Fibroblast of lung (primary cell): ENCODE data around the gene NR0B2. TPM values are rescaled to one million over a fixed set of nuclear protein-coding genes. Genes with fewer than 3 reads are reported as not detected.
"Not testable (repeated sequence)": the region's sequence is repeated elsewhere in the genome, so short reads cannot be mapped to it uniquely, and the experiment has no call there.

Experiments
- DNase-seq, 2 donors: peaks; one replicate each; pipeline versions ENCODE4 v3.0.0 to v3.0.0-alpha.2; 2010; ENCODE audit warnings: low read depth in 2 of 2
- H2AFZ ChIP-seq: 2 replicates; pipeline ENCODE4 v1.5.1; 2012; ENCODE audit warnings: low read length, control low read depth, inconsistent platforms
- H3K27ac ChIP-seq: 2 replicates; pipeline ENCODE4 v1.5.1; 2011; ENCODE audit warnings: low read length, control low read depth; ENCODE audit not compliant: insufficient read depth
- H3K27me3 ChIP-seq: 2 replicates; pipeline ENCODE4 v1.5.1; 2011; ENCODE audit warnings: mild to moderate bottlenecking, low read length; ENCODE audit not compliant: control insufficient read depth, insufficient read depth
- H3K36me3 ChIP-seq: 2 replicates; pipeline ENCODE4 v1.5.1; 2011; ENCODE audit warnings: low read length; ENCODE audit not compliant: control insufficient read depth, insufficient read depth
- H3K4me1 ChIP-seq: 2 replicates; pipeline ENCODE4 v1.5.1; 2011; ENCODE audit warnings: low read length; ENCODE audit not compliant: control insufficient read depth, insufficient read depth; ENCODE audit errors: extremely low read depth
- H3K4me2 ChIP-seq: 2 replicates; pipeline ENCODE4 v1.5.1; 2011; ENCODE audit warnings: low read length, control low read depth; ENCODE audit not compliant: insufficient read depth; ENCODE audit errors: extremely low read depth
- H3K4me3 ChIP-seq, 4 experiments: fragments of 200-600 bp in 1 of 4; sonication (generic) in 1 of 4; replicated peaks in 1 of 4; 2 replicates each; pipeline ENCODE4 v1.5.1; 2011 to 2016; ENCODE audit warnings: low read length in 4 of 4, low read depth in 3 of 4, mild to moderate bottlenecking in 3 of 4, control low read depth in 2 of 4, inconsistent platforms in 1 of 4, mixed read lengths in 1 of 4; ENCODE audit not compliant: insufficient read depth in 1 of 4; ENCODE audit errors: control extremely low read depth in 1 of 4
- H3K79me2 ChIP-seq: 2 replicates; pipeline ENCODE4 v1.5.1; 2012; ENCODE audit warnings: mild to moderate bottlenecking, low read length, inconsistent platforms; ENCODE audit not compliant: control insufficient read depth, insufficient read depth
- H3K9ac ChIP-seq: 2 replicates; pipeline ENCODE4 v1.5.1; 2011; ENCODE audit warnings: mild to moderate bottlenecking, low read length, control low read depth; ENCODE audit not compliant: insufficient read depth
- H3K9me3 ChIP-seq: 2 replicates; pipeline ENCODE4 v1.5.1; 2012; ENCODE audit warnings: low read depth, low read length; ENCODE audit not compliant: control insufficient read depth, insufficient read depth
- H4K20me1 ChIP-seq: 2 replicates; pipeline ENCODE4 v1.5.1; 2011; ENCODE audit warnings: low read length; ENCODE audit not compliant: control insufficient read depth, insufficient read depth; ENCODE audit errors: extremely low read depth
- EZH2 ChIP-seq: IDR thresholded peaks from 2 replicates; pipeline ENCODE4 v1.5.1; 2012; ENCODE audit warnings: low read length, control low read depth, mild to moderate bottlenecking; ENCODE audit errors: missing control alignments
- polyA plus RNA-seq, 2 donors: library from polyadenylated mRNA; depleted of rRNA in 1 of 2; stranded (reverse) in 1 of 2; unstranded in 1 of 2; fragments of >200 nt; gene quantifications; 2 replicates each; pipeline ENCODE4 v1.2.1, GENCODE V29; 2011 to 2012; ENCODE audit warnings: missing spikeins in 1 of 2
- total RNA-seq: library from RNA; depleted of rRNA; stranded (reverse); fragments of >200 nt; gene quantifications from 2 replicates; pipeline ENCODE4 v1.2.1, GENCODE V29; 2014
- TF ChIP-seq, protein P1 (sequence below), 2 donors: IDR thresholded peaks in 1 of 2; conservative IDR thresholded peaks in 1 of 2; 1 replicate in 1 of 2; 2 replicates in 1 of 2; pipeline ENCODE4 v1.5.1; 2011 to 2012; ENCODE audit warnings: low read length in 2 of 2, control low read depth in 1 of 2, inconsistent platforms in 1 of 2, low read depth in 1 of 2, mild to moderate bottlenecking in 1 of 2

The NR0B2 gene
- total and polyA plus RNA-seq, 2 donors (not counting 1 experiment from before 2014, with no cell fraction given) = not detected

DNA sequence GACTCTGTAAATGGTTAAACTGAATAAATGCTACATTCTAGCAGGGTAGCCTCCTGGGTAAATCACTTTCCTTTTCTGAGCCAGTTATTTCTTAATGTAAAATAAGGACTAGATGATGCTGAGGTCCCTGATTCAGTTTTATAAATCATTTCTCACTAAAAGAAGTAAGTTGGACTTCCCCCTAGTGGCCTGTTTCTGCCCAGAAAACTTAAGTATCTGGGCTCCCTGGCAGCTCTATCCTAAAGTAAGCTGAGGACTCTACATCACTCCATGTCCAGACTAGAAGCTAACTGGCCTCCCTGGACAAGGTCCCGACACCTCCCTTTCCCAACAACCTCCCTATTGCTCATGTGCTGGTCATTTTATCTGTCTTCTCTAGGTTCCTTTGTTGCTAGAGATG, 26.6 kb downstream of the NR0B2 start:
- Histone ChIP-seq H3K4me3 (no peak overlapping the region), H3K9me3 (no peaks in the 10 kb centered on the region), H3K27ac (no peak overlapping the region), H3K79me2 (peaks cover 18% of the 10 kb centered on the region), H3K4me1 (peaks cover 10% of the 10 kb centered on the region), H2AFZ (no peak overlapping the region), H4K20me1 (no peaks in the 10 kb centered on the region), H3K9ac (no peak overlapping the region), H3K36me3 (peaks cover 17% of the 10 kb centered on the region), H3K27me3 (no peaks in the 10 kb centered on the region), H3K4me2 (no peak overlapping the region)
- peak; percentile 43 to 51 for DNase-seq
- TF ChIP-seq EZH2 = no peak
- TF ChIP-seq, protein P1, sequence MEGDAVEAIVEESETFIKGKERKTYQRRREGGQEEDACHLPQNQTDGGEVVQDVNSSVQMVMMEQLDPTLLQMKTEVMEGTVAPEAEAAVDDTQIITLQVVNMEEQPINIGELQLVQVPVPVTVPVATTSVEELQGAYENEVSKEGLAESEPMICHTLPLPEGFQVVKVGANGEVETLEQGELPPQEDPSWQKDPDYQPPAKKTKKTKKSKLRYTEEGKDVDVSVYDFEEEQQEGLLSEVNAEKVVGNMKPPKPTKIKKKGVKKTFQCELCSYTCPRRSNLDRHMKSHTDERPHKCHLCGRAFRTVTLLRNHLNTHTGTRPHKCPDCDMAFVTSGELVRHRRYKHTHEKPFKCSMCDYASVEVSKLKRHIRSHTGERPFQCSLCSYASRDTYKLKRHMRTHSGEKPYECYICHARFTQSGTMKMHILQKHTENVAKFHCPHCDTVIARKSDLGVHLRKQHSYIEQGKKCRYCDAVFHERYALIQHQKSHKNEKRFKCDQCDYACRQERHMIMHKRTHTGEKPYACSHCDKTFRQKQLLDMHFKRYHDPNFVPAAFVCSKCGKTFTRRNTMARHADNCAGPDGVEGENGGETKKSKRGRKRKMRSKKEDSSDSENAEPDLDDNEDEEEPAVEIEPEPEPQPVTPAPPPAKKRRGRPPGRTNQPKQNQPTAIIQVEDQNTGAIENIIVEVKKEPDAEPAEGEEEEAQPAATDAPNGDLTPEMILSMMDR (conservative IDR thresholded peaks at IDR 0.05 in 1 of 2, IDR thresholded peaks at IDR 0.05 in 1 of 2; ENCODE audit: low read depth in 1 of 2, low read length in 2 of 2) = peak; percentile 44 to 54

DNA sequence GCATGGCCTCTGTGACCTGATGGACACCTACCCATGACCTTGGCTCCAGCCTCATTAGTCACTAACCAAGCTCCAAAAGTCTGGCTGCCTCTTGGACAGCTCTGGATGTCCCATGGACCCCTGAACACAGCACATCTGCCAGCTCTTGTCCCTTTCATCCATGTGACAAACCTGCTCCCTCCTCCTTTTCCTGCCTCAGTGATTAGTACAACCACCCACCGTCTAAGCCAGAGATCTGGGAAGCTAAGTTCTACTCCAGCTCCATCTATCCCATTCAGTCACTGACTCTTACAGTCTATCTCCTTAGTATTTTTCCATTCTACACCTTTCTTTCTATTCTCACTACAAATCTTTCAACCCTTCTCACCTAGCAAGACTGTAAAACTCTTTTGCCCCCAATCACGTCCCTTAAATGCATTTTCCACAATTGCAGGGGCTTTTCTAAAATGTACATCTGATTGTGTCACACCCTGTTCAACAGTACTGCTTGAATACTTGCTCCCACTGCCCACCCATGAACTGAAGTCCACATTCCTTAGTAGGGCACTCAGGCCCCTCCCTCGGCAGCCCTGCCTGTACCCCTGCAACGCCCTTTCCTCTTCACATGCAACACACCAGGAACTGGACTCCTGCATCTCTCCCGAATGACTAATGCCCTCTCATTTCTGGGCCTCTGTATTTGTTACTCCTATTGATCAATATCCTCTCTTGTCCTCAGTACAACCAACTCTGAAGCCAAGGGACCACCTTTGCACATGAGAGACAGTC, 30.9 kb downstream of the NR0B2 start:
- no peaks in the 10 kb centered on the region for H3K27me3 ChIP-seq
- H3K4me2 ChIP-seq = no peak overlapping the region
- peaks cover 21% of the 10 kb centered on the region for H3K36me3 ChIP-seq
- no peak overlapping the region for H3K4me3 ChIP-seq
- no peaks in the 10 kb centered on the region for H3K4me1 ChIP-seq
- no peak for TF ChIP-seq EZH2
- TF ChIP-seq, protein P1 (conservative IDR thresholded peaks at IDR 0.05 in 1 of 2, IDR thresholded peaks at IDR 0.05 in 1 of 2; ENCODE audit: low read depth in 1 of 2, low read length in 2 of 2) = no peak
- H2AFZ ChIP-seq = no peak overlapping the region
- H4K20me1 ChIP-seq = no peaks in the 10 kb centered on the region
- no peak overlapping the region for H3K27ac ChIP-seq
- no peak for DNase-seq
- H3K79me2 ChIP-seq = no peaks in the 10 kb centered on the region
- H3K9me3 ChIP-seq = no peaks in the 10 kb centered on the region
- no peak overlapping the region for H3K9ac ChIP-seq

DNA sequence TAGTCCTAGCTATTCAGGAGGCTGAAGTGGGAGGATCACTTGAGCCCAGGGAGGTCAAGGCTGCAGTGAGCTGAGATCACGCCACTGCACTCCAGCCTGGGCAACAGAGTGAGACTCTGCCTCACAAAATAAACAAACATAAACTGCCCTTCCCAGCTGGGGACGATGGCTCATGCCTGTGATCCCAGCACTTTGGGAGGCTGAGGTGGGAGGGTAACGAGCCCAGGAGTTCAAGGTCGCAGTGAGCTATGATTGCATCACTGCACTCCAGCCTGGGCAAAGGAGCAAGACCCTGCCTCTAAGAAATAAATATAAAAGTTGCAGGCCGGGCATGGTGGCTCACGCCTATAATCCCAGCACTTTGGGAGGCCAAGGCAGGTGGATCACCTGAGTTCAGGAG, 32.2 kb downstream of the NR0B2 start:
- not testable (repeated sequence) for H3K9me3 ChIP-seq, H3K4me3 ChIP-seq, H3K27ac ChIP-seq, H4K20me1 ChIP-seq, H3K9ac ChIP-seq, DNase-seq, H3K79me2 ChIP-seq, H3K4me1 ChIP-seq, H3K27me3 ChIP-seq, H2AFZ ChIP-seq, H3K4me2 ChIP-seq
- peaks cover 23% of the 10 kb centered on the region for H3K36me3 ChIP-seq
